H1 (cell line): ENCODE data around the gene ANKS1A. TPM values are rescaled to one million over a fixed set of nuclear protein-coding genes. Genes with fewer than 3 reads are reported as not detected.

Experiments
- CTCF ChIA-PET: fragments of 300-600 bp; sonication (Branson Sonifier 250); formaldehyde crosslinking; loops from one replicate; lab custom pipeline; 2021; ENCODE audit not compliant: partially characterized antibody; lab: Charles Lee
- POLR2A ChIA-PET: fragments of 300-600 bp; sonication (Branson Sonifier 250); formaldehyde crosslinking; loops from one replicate; lab custom pipeline; 2021; ENCODE audit warnings: inconsistent platforms; ENCODE audit not compliant: partially characterized antibody; lab: Charles Lee
- DNase-seq, 2 experiments: peaks; one replicate each; pipeline versions ENCODE4 v3.0.0 to v3.0.0-alpha.2; 2010 to 2022; ENCODE audit warnings: low spot score in 2 of 2, low read depth in 1 of 2, mixed read lengths in 1 of 2
- FAIRE-seq: peaks from 2 replicates; lab custom pipeline; 2011; peaks lifted over from hg19 to GRCh38; lab: Jason Lieb, UNC
- H2AFZ ChIP-seq: 2 replicates; pipeline ENCODE4 v1.8.1; 2012; ENCODE audit warnings: low read length, inconsistent platforms
- H2AK5ac ChIP-seq: 2 replicates; pipeline ENCODE4 v1.6.1; 2013; ENCODE audit warnings: low read depth, low read length
- H2BK120ac ChIP-seq: replicated peaks from 2 replicates; pipeline ENCODE3; 2013; ENCODE audit warnings: low read depth, low read length, inconsistent platforms
- H2BK12ac ChIP-seq: 2 replicates; pipeline ENCODE4 v1.6.1; 2013; ENCODE audit warnings: low read depth, low read length
- H2BK15ac ChIP-seq: 2 replicates; pipeline ENCODE4 v1.6.1; 2013; ENCODE audit warnings: low read length
- H2BK20ac ChIP-seq: 2 replicates; pipeline ENCODE4 v1.6.1; 2013; ENCODE audit warnings: low read length
- H2BK5ac ChIP-seq: 2 replicates; pipeline ENCODE4 v1.6.1; 2013; ENCODE audit warnings: low read depth, low read length
- H3K14ac ChIP-seq: 2 replicates; pipeline ENCODE4 v1.6.1; 2013; ENCODE audit warnings: inconsistent platforms; ENCODE audit not compliant: insufficient read length
- H3K18ac ChIP-seq: 2 replicates; pipeline ENCODE4 v1.6.1; 2013; ENCODE audit warnings: low read length; ENCODE audit errors: extremely low read depth
- H3K23ac ChIP-seq: 2 replicates; pipeline ENCODE4 v1.6.1; 2013; ENCODE audit warnings: inconsistent platforms; ENCODE audit not compliant: insufficient read length
- H3K23me2 ChIP-seq: 2 replicates; pipeline ENCODE4 v1.6.1; 2013; ENCODE audit warnings: low read depth, low read length
- H3K27ac ChIP-seq: 2 replicates; pipeline ENCODE4 v1.6.1; 2011; ENCODE audit warnings: low read depth, low read length, inconsistent platforms
- H3K27me3 ChIP-seq, 4 experiments: replicated peaks in 1 of 4; 1 replicate in 1 of 4; 2 replicates in 3 of 4; pipeline versions ENCODE4 v1.6.1 to v1.8.1; 2011 to 2013; ENCODE audit warnings: low read length in 3 of 4, mild to moderate bottlenecking in 3 of 4, inconsistent platforms in 2 of 4, mixed read lengths in 2 of 4, moderate library complexity in 1 of 4; ENCODE audit not compliant: control insufficient read depth in 3 of 4, insufficient read depth in 3 of 4; ENCODE audit errors: extremely low read depth in 1 of 4
- H3K36me3 ChIP-seq, 4 experiments: 2 replicates each; pipeline versions ENCODE4 v1.6.1 to v1.8.1; 2011 to 2013; ENCODE audit warnings: mild to moderate bottlenecking in 4 of 4, low read length in 3 of 4, moderate library complexity in 2 of 4, control low read depth in 1 of 4, inconsistent platforms in 1 of 4; ENCODE audit not compliant: insufficient read depth in 4 of 4, control insufficient read depth in 2 of 4
- H3K4ac ChIP-seq: replicated peaks from 2 replicates; pipeline ENCODE3; 2013; ENCODE audit warnings: low read length, low read depth, mixed read lengths, inconsistent platforms; ENCODE audit not compliant: insufficient read length
- H3K4me1 ChIP-seq, 4 experiments: replicated peaks in 1 of 4; 1 replicate in 1 of 4; 2 replicates in 3 of 4; pipeline versions ENCODE4 v1.6.1 to v1.8.1; 2011 to 2013; ENCODE audit warnings: low read length in 3 of 4, inconsistent platforms in 2 of 4, mixed read lengths in 1 of 4; ENCODE audit not compliant: insufficient read depth in 4 of 4, control insufficient read depth in 3 of 4
- H3K4me2 ChIP-seq, 2 experiments: 2 replicates each; pipeline versions ENCODE4 v1.6.1 to v1.8.1; 2011 to 2013; ENCODE audit warnings: low read depth in 2 of 2, low read length in 2 of 2, control low read depth in 1 of 2, inconsistent platforms in 1 of 2, mild to moderate bottlenecking in 1 of 2; ENCODE audit not compliant: insufficient read depth in 1 of 2
- H3K4me3 ChIP-seq, 4 experiments: fragments of 200-600, 300-600 bp in 1 of 4; sonication (generic), shearing (Covaris generic), sonication (Bioruptor Twin) in 1 of 4; 2 replicates each; pipeline versions ENCODE4 v1.5.1 to v1.8.1; 2011 to 2016; ENCODE audit warnings: low read length in 4 of 4, low read depth in 3 of 4, control low read depth in 2 of 4, inconsistent platforms in 2 of 4, mild to moderate bottlenecking in 2 of 4, mixed read lengths in 1 of 4, moderate library complexity in 1 of 4; ENCODE audit not compliant: insufficient read depth in 2 of 4; ENCODE audit errors: extremely low read depth in 1 of 4
- H3K56ac ChIP-seq: replicated peaks from 2 replicates; pipeline ENCODE3; 2013; ENCODE audit warnings: low read depth, mild to moderate bottlenecking, mixed read lengths, low read length, inconsistent platforms; ENCODE audit not compliant: insufficient read length
- H3K79me1 ChIP-seq: 2 replicates; pipeline ENCODE4 v1.6.1; 2013; ENCODE audit warnings: low read depth, low read length, control low read depth
- H3K79me2 ChIP-seq, 2 experiments: 2 replicates each; pipeline versions ENCODE4 v1.6.1 to v1.8.1; 2012 to 2013; ENCODE audit warnings: low read length in 2 of 2, mild to moderate bottlenecking in 2 of 2, inconsistent platforms in 1 of 2; ENCODE audit not compliant: insufficient read depth in 2 of 2, control insufficient read depth in 1 of 2
- H3K9ac ChIP-seq, 4 experiments: replicated peaks in 1 of 4; 1 replicate in 1 of 4; 2 replicates in 3 of 4; pipeline versions ENCODE4 v1.6.1 to v1.8.1; 2011 to 2013; ENCODE audit warnings: low read depth in 3 of 4, low read length in 3 of 4, control low read depth in 2 of 4, mild to moderate bottlenecking in 2 of 4, moderate library complexity in 2 of 4, inconsistent platforms in 1 of 4; ENCODE audit errors: extremely low read depth in 1 of 4
- H3K9me3 ChIP-seq, 2 experiments: 2 replicates each; pipeline versions ENCODE4 v1.6.1 to v1.8.1; 2012 to 2013; ENCODE audit warnings: mild to moderate bottlenecking in 2 of 2, moderate library complexity in 2 of 2, control low read depth in 1 of 2, inconsistent platforms in 1 of 2, low read depth in 1 of 2, low read length in 1 of 2, mixed read lengths in 1 of 2; ENCODE audit not compliant: insufficient read depth in 2 of 2
- H4K20me1 ChIP-seq, 2 experiments: replicated peaks in 1 of 2; 2 replicates each; pipeline versions ENCODE3 to v1.8.1; 2011 to 2013; ENCODE audit warnings: inconsistent platforms in 2 of 2, low read length in 2 of 2, mild to moderate bottlenecking in 1 of 2; ENCODE audit not compliant: insufficient read depth in 2 of 2, control insufficient read depth in 1 of 2
- H4K5ac ChIP-seq: 2 replicates; pipeline ENCODE4 v1.6.1; 2013; ENCODE audit warnings: low read length, low read depth, mixed read lengths, inconsistent platforms; ENCODE audit not compliant: insufficient read length
- H4K8ac ChIP-seq: 2 replicates; pipeline ENCODE4 v1.8.0; 2013; ENCODE audit warnings: mild to moderate bottlenecking, moderate library complexity, low read length, inconsistent platforms; ENCODE audit not compliant: insufficient read depth; ENCODE audit errors: extremely low read depth
- H4K91ac ChIP-seq: replicated peaks from 2 replicates; pipeline ENCODE3; 2013; ENCODE audit warnings: low read length, mixed read lengths, inconsistent platforms; ENCODE audit not compliant: insufficient read length
- CHD1 ChIP-seq: IDR thresholded peaks from 2 replicates; pipeline ENCODE4 v1.6.1; 2012; ENCODE audit warnings: low read depth, low read length, improper control_type of control experiment
- E2F6 ChIP-seq: IDR thresholded peaks from 2 replicates; pipeline ENCODE4 v1.6.1; 2012; ENCODE audit warnings: inconsistent platforms
- KDM5A ChIP-seq: fragments of 200-600 bp; IDR thresholded peaks from 2 replicates; pipeline ENCODE4 v1.7.1; 2012; ENCODE audit warnings: mild to moderate bottlenecking, low read length, inconsistent platforms, mixed read lengths
- MAFK ChIP-seq: IDR thresholded peaks from 2 replicates; pipeline ENCODE4 v1.6.1; 2012; ENCODE audit warnings: low read depth, mild to moderate bottlenecking, improper control_type of control experiment, low read length
- MAX ChIP-seq: IDR thresholded peaks from 2 replicates; pipeline ENCODE4 v1.6.1; 2012; ENCODE audit warnings: inconsistent platforms
- SAP30 ChIP-seq: fragments of 300-600 bp; sonication (generic); IDR thresholded peaks from 2 replicates; pipeline ENCODE4 v1.7.1; 2012; ENCODE audit warnings: low read length, moderate library complexity, mild to moderate bottlenecking, inconsistent platforms; ENCODE audit not compliant: insufficient read depth, insufficient replicate concordance
- SP1 ChIP-seq: IDR thresholded peaks from 2 replicates; pipeline ENCODE4 v1.6.1; 2011; ENCODE audit warnings: low read depth, low read length
- SP2 ChIP-seq: IDR thresholded peaks from 2 replicates; pipeline ENCODE4 v1.6.1; 2012; ENCODE audit warnings: mild to moderate bottlenecking, low read length, inconsistent platforms
- SP4 ChIP-seq: IDR thresholded peaks from 2 replicates; pipeline ENCODE4 v1.6.1; 2012; ENCODE audit warnings: low read length, inconsistent platforms
- WGBS, 2 experiments: shearing (Covaris generic) in 1 of 2; methylation state at CpG; one replicate each; pipeline versions ENCODE4 v1.1.6 to v1.1.7; 2013 to 2015; ENCODE audit warnings: low lambda C conversion rate in 2 of 2, mixed read lengths in 2 of 2, inconsistent platforms in 1 of 2, low coverage in 1 of 2, missing lambda C conversion rate in 1 of 2; ENCODE audit not compliant: insufficient replicate concordance in 2 of 2, insufficient coverage in 1 of 2, insufficient read length in 1 of 2; ENCODE audit errors: extremely low coverage in 1 of 2, missing lambda C conversion rate in 1 of 2; 5-methylcytosine and 5-hydroxymethylcytosine counted together
- polyA plus RNA-seq, 7 experiments: library from polyadenylated mRNA; depleted of rRNA in 3 of 7; stranded (reverse) in 5 of 7; unstranded in 2 of 7; fragments of >200 nt in 5 of 7; fragments of 200-250 nt in 2 of 7; gene quantifications; 1 replicate in 5 of 7; 2 replicates in 1 of 7; 4 replicates in 1 of 7; pipeline versions ENCODE4 v1.2.1 to v1.2.3, GENCODE V29; 2011 to 2013; ENCODE audit warnings: missing spikeins in 2 of 7, mixed read lengths in 2 of 7
- total RNA-seq: library from RNA; stranded (reverse); fragmentation: NEBNext Ultra II Directional; extraction: Animal tissue kit (Norgen Biotek cat#: 25700); gene quantifications from 2 replicates; pipeline ENCODE4 v1.2.1, GENCODE V29; 2021

Gene ANKS1A
- total and polyA plus RNA-seq, 2 of the 8 experiments (the other 6 are each of a cell fraction or from before 2014, with no cell fraction given), result 9.8 to 30.9 TPM

GRCh38 chr6:34866509-34866908 lies 22.5 kb upstream of the ANKS1A start:
- Histone ChIP-seq H3K4me1 (no peaks in the 10 kb centered on the region), H3K18ac (no peak overlapping the region), H3K27me3 (no peaks in the 10 kb centered on the region), H3K23ac (no peak overlapping the region), H2BK15ac (no peak overlapping the region), H3K27ac (no peak overlapping the region), H2BK12ac (no peak overlapping the region), H4K5ac (no peak overlapping the region), H3K79me1 (no peaks in the 10 kb centered on the region), H4K20me1 (no peaks in the 10 kb centered on the region), H4K91ac (no peak overlapping the region), H3K4me2 (no peak overlapping the region), H2BK5ac (no peak overlapping the region), H4K8ac (no peak overlapping the region), H3K9me3 (no peaks in the 10 kb centered on the region), H3K56ac (no peak overlapping the region), H3K4ac (no peak overlapping the region), H3K4me3 (no peak overlapping the region), H3K79me2 (0 out of 4 replicates have a peak, but pooled peaks cover 0 to 1% of the 10 kb centered on the region in 2 experiments), H2BK20ac (no peak overlapping the region), H2AFZ (no peak overlapping the region), H3K36me3 (peaks cover 6 to 44% (median 15%) of the 10 kb centered on the region in 4 experiments; a peak in 6 of 8 replicates), H3K14ac (no peak overlapping the region), H3K23me2 (no peaks in the 10 kb centered on the region)
- CTCF ChIA-PET, result no interaction called here
- no peak for FAIRE-seq
- POLR2A ChIA-PET, result no interaction called here
- DNase-seq, result no peak
- 79% methylated on average over 3 of the region's 3 CpGs; no CpG with 5 or more reads in 1 of the 2 experiments for WGBS, 2 experiments
- no peak for TF ChIP-seq MAX
- TF ChIP-seq MAFK, result no peak
- TF ChIP-seq SAP30, result no peak
- no peak for TF ChIP-seq SP4
- no peak for TF ChIP-seq CHD1
- no peak for TF ChIP-seq E2F6
- TF ChIP-seq KDM5A, result no peak
- TF ChIP-seq SP1, result no peak
- no peak for TF ChIP-seq SP2
- TF ChIP-seq, all 59 proteins: peak for 0
- no peak overlapping the region for H2BK120ac ChIP-seq
- H3K9ac ChIP-seq, result no peak overlapping the region
- H2AK5ac ChIP-seq, result no peak overlapping the region
